NCI-H748 (cell line): ENCODE data around the gene MORC1.

ENCODE experiments used
- DNase-seq: peaks from one replicate; lab custom pipeline; 2025; ENCODE audit not compliant: unreplicated experiment; lab: John Stamatoyannopoulos, UW

The MORC1 gene

GRCh38 chr3:109035082-109035481 lies 82.9 kb downstream of the MORC1 start:
- no peak for DNase-seq

GRCh38 chr3:109033000-109033660 lies 84.8 kb downstream of the MORC1 start:
- DNase-seq: no peak

- DNase-seq: no peak
Observed at GRCh38 chr3:109028753-109029152, 89.2 kb downstream of the MORC1 start.

- no peak for DNase-seq
Observed at GRCh38 chr3:109026821-109027220, 91.1 kb downstream of the MORC1 start.

GRCh38 chr3:109025896-109026295 lies 92.0 kb downstream of the MORC1 start:
- no peak for DNase-seq

- peak; percentile 52 for DNase-seq
Observed at GRCh38 chr3:109023656-109024254, 94.2 kb downstream of the MORC1 start.

GRCh38 chr3:109023167-109023566 lies 94.8 kb downstream of the MORC1 start:
- DNase-seq: no peak

GRCh38 chr3:109021556-109021955 lies 96.4 kb downstream of the MORC1 start:
- DNase-seq: no peak

- DNase-seq: no peak
Observed at GRCh38 chr3:109018828-109019227, 99.1 kb downstream of the MORC1 start.

- no peak for DNase-seq
Observed at GRCh38 chr3:109005443-109005842, 112.5 kb downstream of the MORC1 start.

- peak; percentile 10 for DNase-seq
Observed at GRCh38 chr3:108998436-108998835, 119.5 kb downstream of the MORC1 start.

- no peak for DNase-seq
Observed at GRCh38 chr3:108985844-108986243, 132.1 kb downstream of the MORC1 start.

GRCh38 chr3:108983051-108983450 lies 134.9 kb downstream of the MORC1 start:
- no peak for DNase-seq

- DNase-seq: no peak
Observed at GRCh38 chr3:108976058-108976457, 141.9 kb downstream of the MORC1 start.

- no peak for DNase-seq
Observed at GRCh38 chr3:108973019-108973418, 144.9 kb downstream of the MORC1 start.

- no peak for DNase-seq
Observed at GRCh38 chr3:108972482-108972881, 145.5 kb downstream of the MORC1 start.

GRCh38 chr3:108970561-108970960 lies 147.4 kb downstream of the MORC1 start:
- DNase-seq: no peak

- DNase-seq: no peak
Observed at GRCh38 chr3:108966773-108967172, 151.2 kb downstream of the MORC1 start.

- no peak for DNase-seq
Observed at GRCh38 chr3:108959017-108959416, 158.9 kb downstream of the MORC1 start.

GRCh38 chr3:108953700-108954099 lies 164.2 kb downstream of the MORC1 start, which contains the start of gene GUCA1C:
TSS of gene GUCA1C (minus strand) at chr3:108953879. CDS start at chr3:108953762, 117 bp downstream.
- no peak for DNase-seq

GRCh38 chr3:108953210-108953609 lies 164.7 kb downstream of the MORC1 start:
- DNase-seq: no peak

- no peak for DNase-seq
Observed at GRCh38 chr3:108951820-108952501, 166.0 kb downstream of the MORC1 start.
